SK-N-SH treated with all-trans-retinoic acid at 6 μM for 48 hours (cell line): ENCODE data around the gene GNB2.

Source experiments
- ATAC-seq: fragments of 200-7000 bp; cut with Tn5 transposase; 3 replicates; pipeline ENCODE4 v1.9.1; 2020; ENCODE audit warnings: mild to moderate bottlenecking, moderate library complexity
- BACH2 ChIP-seq: fragments of 250-450 bp; sonication (Bioruptor Pico); IDR thresholded peaks from 2 replicates; pipeline ENCODE4 v1.9.0; 2021; ENCODE audit warnings: mild to moderate bottlenecking, borderline replicate concordance
- CSRNP3 ChIP-seq: fragments of 250-450 bp; sonication (Bioruptor Pico); IDR thresholded peaks from 2 replicates; pipeline ENCODE4 v1.5.1; 2021; ENCODE audit warnings: mild to moderate bottlenecking, moderate library complexity
- GLIS3 ChIP-seq: fragments of 250-450 bp; sonication (Bioruptor Pico); IDR thresholded peaks from 2 replicates; pipeline ENCODE4 v1.5.0; 2020; ENCODE audit warnings: mild to moderate bottlenecking, moderate library complexity
- ISL1 ChIP-seq: fragments of 250-450 bp; sonication (Bioruptor Pico); IDR thresholded peaks from 2 replicates; pipeline ENCODE4 v2.1.2; 2022; ENCODE audit warnings: mild to moderate bottlenecking, moderate library complexity
- OSR1 ChIP-seq: fragments of 250-450 bp; sonication (Bioruptor Pico); IDR thresholded peaks from 2 replicates; pipeline ENCODE4 v1.8.0; 2022; ENCODE audit warnings: moderate library complexity, mild to moderate bottlenecking, inconsistent platforms
- PATZ1 ChIP-seq: fragments of 250-450 bp; sonication (Bioruptor Pico); IDR thresholded peaks from 2 replicates; pipeline ENCODE4 v1.8.0; 2020; ENCODE audit warnings: mild to moderate bottlenecking, moderate library complexity, borderline replicate concordance
- RARB ChIP-seq: fragments of 250-450 bp; sonication (Bioruptor Pico); IDR thresholded peaks from 2 replicates; pipeline ENCODE4 v1.8.0; 2021; ENCODE audit warnings: mild to moderate bottlenecking, moderate library complexity
- SNAI2 ChIP-seq: fragments of 250-450 bp; sonication (Bioruptor Pico); IDR thresholded peaks from 2 replicates; pipeline ENCODE4 v1.5.0; 2020; ENCODE audit warnings: mild to moderate bottlenecking, moderate library complexity
- TCF4 ChIP-seq: fragments of 250-450 bp; sonication (Bioruptor Pico); IDR thresholded peaks from 2 replicates; pipeline ENCODE4 v1.8.0; 2021; ENCODE audit warnings: mild to moderate bottlenecking, moderate library complexity, borderline replicate concordance
- TOX ChIP-seq: fragments of 250-450 bp; sonication (Bioruptor Pico); IDR thresholded peaks from 2 replicates; pipeline ENCODE4 v1.8.0; 2021; ENCODE audit warnings: mild to moderate bottlenecking, moderate library complexity, borderline replicate concordance
- TSHZ2 ChIP-seq: fragments of 250-450 bp; sonication (Bioruptor Pico); IDR thresholded peaks from 2 replicates; pipeline ENCODE4 v1.5.0; 2020; ENCODE audit warnings: mild to moderate bottlenecking, moderate library complexity
- ZC3H10 ChIP-seq: fragments of 250-450 bp; sonication (Bioruptor Pico); IDR thresholded peaks from 2 replicates; pipeline ENCODE4 v1.5.1; 2021; ENCODE audit warnings: mild to moderate bottlenecking, moderate library complexity
- ZFP30 ChIP-seq: fragments of 450-650 bp; formaldehyde crosslinking; IDR thresholded peaks from 2 replicates; pipeline ENCODE4 v1.5.0; 2022; ENCODE audit warnings: mild to moderate bottlenecking, moderate library complexity
- ZNF70 ChIP-seq: fragments of 450-650 bp; formaldehyde crosslinking; IDR thresholded peaks from 2 replicates; pipeline ENCODE4 v1.5.0; 2020; ENCODE audit warnings: mild to moderate bottlenecking, moderate library complexity
- ZNF8 ChIP-seq: fragments of 450-650 bp; formaldehyde crosslinking; IDR thresholded peaks from 2 replicates; pipeline ENCODE4 v1.5.0; 2020; ENCODE audit warnings: mild to moderate bottlenecking, moderate library complexity

Gene GNB2

GRCh38 chr7:100728196-100728595 lies 54.7 kb downstream of the GNB2 start:
- TF ChIP-seq BACH2 (CRISPR knock-in tag): no peak
- no peak for TF ChIP-seq SNAI2 (CRISPR knock-in tag)
- no peak for TF ChIP-seq ZNF8 (CRISPR knock-in tag)
- TF ChIP-seq TOX (CRISPR knock-in tag): no peak
- TF ChIP-seq ZFP30 (CRISPR knock-in tag): no peak
- TF ChIP-seq GLIS3 (CRISPR knock-in tag): no peak
- TF ChIP-seq ISL1 (CRISPR knock-in tag): no peak
- no peak for TF ChIP-seq RARB
- no peak for TF ChIP-seq CSRNP3 (CRISPR knock-in tag)
- no peak for TF ChIP-seq TSHZ2 (CRISPR knock-in tag)
- TF ChIP-seq PATZ1: no peak
- no peak for TF ChIP-seq ZNF70 (CRISPR knock-in tag)
- no peak for TF ChIP-seq ZC3H10
- TF ChIP-seq OSR1 (CRISPR knock-in tag): no peak
- TF ChIP-seq TCF4 (CRISPR knock-in tag): no peak
- ATAC-seq: no peak
